ENCODE measurements around the gene IGFBP2. TPM values are rescaled to one million over a fixed set of nuclear protein-coding genes. Genes with fewer than 3 reads are reported as not detected.

IGFBP2 gene
- total and polyA plus RNA-seq, 2 of the 4 experiments (the other 2 are of a cell fraction): 33.5 to 236 TPM

GRCh38 chr2:216678813-216679657, 45.8 kb downstream of the IGFBP2 start:
- Histone ChIP-seq H3K9ac (ENCODE audit: low read depth, low read length) (no peak overlapping the region), H2BK120ac (ENCODE audit: low read depth, low read length) (no peak overlapping the region), H3K18ac (ENCODE audit: low read depth, low read length) (no peak overlapping the region), H2BK20ac (ENCODE audit: low read depth, low read length) (no peak overlapping the region), H3K56ac (ENCODE audit: extremely low read depth, insufficient read depth, low read length) (no peak overlapping the region), H3K4me3 (ENCODE audit: insufficient read depth, low read depth, low read length) (no peak overlapping the region), H3K9me3 (ENCODE audit: control insufficient read depth, insufficient read depth, low read length) (no peaks in the 10 kb centered on the region), H3K4me2 (ENCODE audit: low read depth, low read length) (no peak overlapping the region), H3K23ac (ENCODE audit: low read depth, low read length) (no peak overlapping the region), H2AK9ac (replicated peaks; ENCODE audit: low read depth, low read length, poor library complexity) (peak overlapping the region; percentile 50), H3K27me3 (ENCODE audit: control insufficient read depth, insufficient read depth, low read length) (no peaks in the 10 kb centered on the region), H2BK15ac (ENCODE audit: low read depth, low read length) (no peak overlapping the region), H3K79me1 (ENCODE audit: low read depth in 1 of 2, low read length in 2 of 2) (peaks cover 0 to 74% of the 10 kb centered on the region in 2 experiments; a peak in 2 of 4 replicates), H3K27ac (ENCODE audit: insufficient read depth, low read length) (no peak overlapping the region; the same call in 1 of the 2 replicates), H3K4me1 (ENCODE audit: control insufficient read depth, insufficient read depth, low read length) (no peaks in the 10 kb centered on the region; the same call in 1 of the 2 replicates), H4K8ac (ENCODE audit: low read depth in 2 of 2, low read length in 2 of 2) (peak overlapping the region in 1 of 2 experiments; percentile 2; a peak in 2 of 4 replicates), H3K36me3 (ENCODE audit: control insufficient read depth, insufficient read depth, low read length) (peaks cover 91% of the 10 kb centered on the region), H3K9me1 (ENCODE audit: insufficient read depth, low read length) (peaks cover 17% of the 10 kb centered on the region; the same call in 1 of the 2 replicates), H3K4ac (ENCODE audit: low read depth, low read length) (no peak overlapping the region), H4K5ac (ENCODE audit: low read depth, low read length) (no peak overlapping the region), H4K20me1 (ENCODE audit: insufficient read depth, low read length) (peaks cover 99% of the 10 kb centered on the region), H2BK5ac (ENCODE audit: low read depth, low read length, poor library complexity, severe bottlenecking) (no peak overlapping the region), H2AK5ac (ENCODE audit: low read depth, low read length) (no peak overlapping the region), H3K14ac (replicated peaks; ENCODE audit: low read depth, low read length) (no peak overlapping the region), H4K91ac (ENCODE audit: insufficient read depth, low read depth, low read length) (no peak overlapping the region), H2AFZ (replicated peaks; ENCODE audit: low read length, poor library complexity) (peak overlapping the region; percentile 46)
- 94% methylated on average over 12 of the region's 21 CpGs; no CpG with 5 or more reads in 1 of the 2 experiments for WGBS, 2 experiments (ENCODE audit: extremely low coverage in 2 of 2, insufficient read length in 1 of 2)
- no peak for DNase-seq
- CTCF ChIA-PET: interaction anchor here (0.9 kb wide), 1 partner anchor 1034 kb away, joined by 3 read pairs; no protein-coding TSS in a partner anchor
- intact Hi-C loops (cut with micrococcal nuclease): no loop called here
- BruUV-seq (replicated peaks): no TSS peak
- in situ Hi-C loops (cut with MboI; ENCODE audit: low sequenced_read_pairs): no loop called here
- no peak for TF ChIP-seq RAD21 (IDR thresholded peaks at IDR 0.05; ENCODE audit: low read length)
- TF ChIP-seq MAZ (IDR thresholded peaks at IDR 0.05; ENCODE audit: borderline replicate concordance, low read depth, low read length): no peak; the same call in 1 of the 2 replicates
- TF ChIP-seq CEBPB (IDR thresholded peaks at IDR 0.05; ENCODE audit: low read depth, low read length): no peak
- no peak for TF ChIP-seq CHD1 (IDR thresholded peaks at IDR 0.05; ENCODE audit: low read depth, low read length)
- no peak for TF ChIP-seq MXI1 (IDR thresholded peaks at IDR 0.05; ENCODE audit: borderline replicate concordance, low read depth, low read length)
- no peak for TF ChIP-seq ELK1 (IDR thresholded peaks at IDR 0.05; ENCODE audit: borderline replicate concordance, low read depth, low read length)
- TF ChIP-seq RCOR1 (IDR thresholded peaks at IDR 0.05; ENCODE audit: insufficient replicate concordance, low read length): no peak
- TF ChIP-seq MAFK (IDR thresholded peaks at IDR 0.05; ENCODE audit: low read depth, low read length): no peak
- dilution Hi-C loops (cut with HindIII; ENCODE audit: low sequenced_read_pairs, unreplicated experiment): loop anchor here (25.0 kb wide), 2 partner anchors 483 to 833 kb away; no protein-coding TSS in a partner anchor
- peak; percentile 0; the same call in 1 of the 2 replicates for ATAC-seq (ENCODE audit: low read depth)
- POLR2A ChIA-PET (ENCODE audit: unreplicated experiment): no interaction called here
